Right lobe of liver (tissue), 4 donors: ENCODE measurements around the gene HOXA1.

Source experiments
- POLR2A ChIP-seq: fragments of 450-650 bp; IDR thresholded peaks from one replicate; pipeline ENCODE4 v1.6.1; 2017; ENCODE audit warnings: antibody characterized with exemption, mild to moderate bottlenecking
- TF ChIP-seq, protein P1 (sequence below), 4 donors: fragments of 200-600 bp in 3 of 4; fragments of 450-650 bp in 1 of 4; IDR thresholded peaks; one replicate each; pipeline versions ENCODE4 v1.5.1 to v1.8.0; 2016 to 2022; ENCODE audit warnings: antibody characterized with exemption in 4 of 4, mild to moderate bottlenecking in 2 of 4
- donor health status: DM: no; HTN: no; CAD: no.
- donor health status: DM: no; HTN: no; CAD: no.
- donor health status: DM: no; HTN: yes; CAD: no.

DNA sequence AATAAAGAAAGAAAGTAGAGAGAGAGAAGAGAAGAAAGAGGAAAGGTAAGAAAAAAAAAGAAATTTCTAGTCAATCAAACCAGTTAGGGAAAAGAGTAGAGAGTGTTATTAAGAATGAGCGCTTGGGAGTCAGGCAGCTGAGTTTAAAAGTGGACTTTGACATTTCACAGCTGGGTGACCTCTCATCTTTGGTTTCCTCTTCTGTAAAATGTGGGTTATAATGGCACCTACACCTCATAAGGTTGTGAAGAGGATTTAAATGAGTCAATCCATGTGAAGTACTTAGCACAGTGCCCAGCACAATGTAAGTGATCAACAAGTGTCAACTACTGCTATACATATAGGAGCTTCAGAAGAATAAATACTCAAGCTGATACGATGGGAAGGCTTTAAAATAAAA lies 12.2 kb downstream of the HOXA1 start:
- TF ChIP-seq, protein P1, sequence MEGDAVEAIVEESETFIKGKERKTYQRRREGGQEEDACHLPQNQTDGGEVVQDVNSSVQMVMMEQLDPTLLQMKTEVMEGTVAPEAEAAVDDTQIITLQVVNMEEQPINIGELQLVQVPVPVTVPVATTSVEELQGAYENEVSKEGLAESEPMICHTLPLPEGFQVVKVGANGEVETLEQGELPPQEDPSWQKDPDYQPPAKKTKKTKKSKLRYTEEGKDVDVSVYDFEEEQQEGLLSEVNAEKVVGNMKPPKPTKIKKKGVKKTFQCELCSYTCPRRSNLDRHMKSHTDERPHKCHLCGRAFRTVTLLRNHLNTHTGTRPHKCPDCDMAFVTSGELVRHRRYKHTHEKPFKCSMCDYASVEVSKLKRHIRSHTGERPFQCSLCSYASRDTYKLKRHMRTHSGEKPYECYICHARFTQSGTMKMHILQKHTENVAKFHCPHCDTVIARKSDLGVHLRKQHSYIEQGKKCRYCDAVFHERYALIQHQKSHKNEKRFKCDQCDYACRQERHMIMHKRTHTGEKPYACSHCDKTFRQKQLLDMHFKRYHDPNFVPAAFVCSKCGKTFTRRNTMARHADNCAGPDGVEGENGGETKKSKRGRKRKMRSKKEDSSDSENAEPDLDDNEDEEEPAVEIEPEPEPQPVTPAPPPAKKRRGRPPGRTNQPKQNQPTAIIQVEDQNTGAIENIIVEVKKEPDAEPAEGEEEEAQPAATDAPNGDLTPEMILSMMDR (IDR thresholded peaks at IDR 0.05): no peak
- TF ChIP-seq POLR2A: no peak
